ENCODE data around the gene SERPINA12. TPM values are rescaled to one million over a fixed set of nuclear protein-coding genes. Genes with fewer than 3 reads are reported as not detected.

Gene SERPINA12
- total RNA-seq, 1 donor from 2014 or later: not detected

DNA sequence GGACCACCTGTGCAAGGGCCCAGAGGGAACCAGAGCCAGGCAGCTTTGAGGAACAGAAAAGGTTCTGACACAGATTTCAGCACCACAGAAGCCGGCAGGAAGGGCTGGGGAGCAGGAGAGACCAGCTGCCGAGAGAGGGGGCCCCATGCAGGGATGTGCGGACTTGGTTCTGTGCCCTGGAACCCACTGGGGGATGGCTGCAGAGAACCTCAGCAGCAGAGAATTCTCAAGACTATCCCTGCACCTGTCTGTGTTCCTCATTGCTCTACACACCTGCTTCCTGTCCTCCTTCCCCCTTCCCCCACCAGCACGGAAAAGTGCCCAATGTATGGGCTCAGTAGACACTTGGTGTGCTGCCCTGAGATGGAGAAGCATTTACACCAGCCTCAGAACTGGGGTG lies 36.4 kb downstream of the SERPINA12 start:
- DNase-seq (no peak), ATAC-seq (no peak)
- intact Hi-C loops (cut with micrococcal nuclease): no loop called here

GRCh38 chr14:94471045-94471444 lies 38.2 kb downstream of the SERPINA12 start:
- intact Hi-C loops (cut with micrococcal nuclease): no loop called here
- ATAC-seq (no peak), DNase-seq (no peak)

- intact Hi-C loops (cut with micrococcal nuclease): no loop called here
- no peak for ATAC-seq
- DNase-seq: no peak
Observed at GRCh38 chr14:94470311-94470710, 39.0 kb downstream of the SERPINA12 start.

GRCh38 chr14:94469261-94469660 lies 40.0 kb downstream of the SERPINA12 start:
- intact Hi-C loops (cut with micrococcal nuclease): no loop called here
- DNase-seq: no peak
- ATAC-seq: no peak

GRCh38 chr14:94467728-94468520 lies 41.3 kb downstream of the SERPINA12 start:
- ATAC-seq (no peak), DNase-seq (no peak)
- intact Hi-C loops (cut with micrococcal nuclease): no loop called here

GRCh38 chr14:94466706-94467370 lies 42.4 kb downstream of the SERPINA12 start:
- no peak for DNase-seq
- ATAC-seq: no peak
- intact Hi-C loops (cut with micrococcal nuclease): no loop called here

DNA sequence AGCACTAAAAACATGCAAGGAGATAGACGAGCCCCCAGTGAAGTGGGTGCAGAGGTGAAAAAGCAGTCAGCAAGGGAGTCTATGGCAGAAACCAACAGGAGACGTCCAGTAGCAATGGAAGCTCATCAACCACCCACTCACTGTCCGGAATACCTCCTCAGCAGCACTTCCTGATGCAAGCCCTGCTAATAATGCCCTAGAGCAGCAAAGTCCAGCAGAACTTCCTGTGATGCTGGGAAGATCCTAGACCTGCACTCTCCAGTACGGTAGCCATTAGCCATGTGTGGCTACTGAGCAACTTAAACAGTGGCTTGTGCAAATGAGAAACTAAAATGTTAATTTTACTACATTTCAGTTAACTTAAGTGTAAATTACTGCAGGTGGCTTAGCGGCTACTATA lies 44.2 kb downstream of the SERPINA12 start:
- DNase-seq (no peak), ATAC-seq (no peak)
- intact Hi-C loops (cut with micrococcal nuclease): no loop called here

GRCh38 chr14:94464290-94464689 lies 45.0 kb downstream of the SERPINA12 start:
- DNase-seq (no peak), ATAC-seq (no peak)
- intact Hi-C loops (cut with micrococcal nuclease): no loop called here

- no peak for DNase-seq
- intact Hi-C loops (cut with micrococcal nuclease): no loop called here
- ATAC-seq: no peak
Observed at GRCh38 chr14:94462763-94463572, 46.3 kb downstream of the SERPINA12 start.

DNA sequence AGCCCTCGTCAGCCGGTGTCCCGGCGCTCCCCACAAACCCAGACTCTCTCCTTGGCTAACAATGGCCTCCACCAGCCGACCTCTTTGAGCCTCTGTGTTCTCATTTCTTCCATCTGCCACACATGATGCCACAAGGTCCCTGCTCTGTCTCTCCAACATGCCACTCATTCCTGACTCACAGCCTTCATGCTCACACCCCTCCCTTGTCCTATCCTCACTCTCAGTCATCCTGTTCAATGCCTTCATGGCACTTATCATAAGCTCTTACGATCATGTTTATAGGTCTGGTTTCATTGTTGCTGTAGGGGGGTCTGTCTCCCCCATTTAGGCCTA lies 47.1 kb downstream of the SERPINA12 start:
- intact Hi-C loops (cut with micrococcal nuclease): no loop called here
- DNase-seq (no peak), ATAC-seq (no peak)

DNA sequence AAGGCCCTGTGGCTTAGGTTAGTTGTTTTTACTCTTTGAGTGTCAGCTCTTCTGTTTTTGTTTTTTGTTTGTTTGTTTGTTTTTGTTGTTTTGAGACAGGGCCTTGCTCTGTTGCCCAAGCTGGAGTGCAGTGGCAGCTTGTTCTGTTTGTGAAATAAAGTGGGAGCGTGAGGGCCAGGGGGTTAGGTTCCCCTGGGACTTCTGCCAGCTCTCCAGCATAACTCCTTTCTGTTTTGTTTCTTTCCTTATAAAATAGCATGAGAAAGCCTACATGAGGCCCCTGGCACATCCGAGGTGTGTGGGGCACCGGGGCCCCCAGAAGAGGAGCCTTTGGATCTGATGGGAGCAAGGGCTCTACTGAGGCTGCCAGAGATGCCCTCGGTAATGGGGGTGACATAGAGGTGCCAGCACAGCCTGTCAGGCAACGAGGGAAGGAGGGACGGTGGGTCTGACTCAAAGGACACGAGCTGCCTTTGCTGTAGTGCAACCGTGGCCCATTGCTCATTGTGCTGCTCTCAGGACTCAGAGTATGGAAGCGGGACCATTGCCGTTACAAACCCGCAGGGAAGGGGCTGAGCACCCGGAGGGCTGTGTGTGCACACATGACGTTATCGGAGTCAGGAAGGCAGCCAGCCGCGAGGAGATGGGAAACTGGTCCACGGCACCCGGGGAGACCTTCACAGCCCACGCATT lies 47.6 kb downstream of the SERPINA12 start:
- no peak for DNase-seq
- no peak for ATAC-seq
- intact Hi-C loops (cut with micrococcal nuclease): no loop called here

DNA sequence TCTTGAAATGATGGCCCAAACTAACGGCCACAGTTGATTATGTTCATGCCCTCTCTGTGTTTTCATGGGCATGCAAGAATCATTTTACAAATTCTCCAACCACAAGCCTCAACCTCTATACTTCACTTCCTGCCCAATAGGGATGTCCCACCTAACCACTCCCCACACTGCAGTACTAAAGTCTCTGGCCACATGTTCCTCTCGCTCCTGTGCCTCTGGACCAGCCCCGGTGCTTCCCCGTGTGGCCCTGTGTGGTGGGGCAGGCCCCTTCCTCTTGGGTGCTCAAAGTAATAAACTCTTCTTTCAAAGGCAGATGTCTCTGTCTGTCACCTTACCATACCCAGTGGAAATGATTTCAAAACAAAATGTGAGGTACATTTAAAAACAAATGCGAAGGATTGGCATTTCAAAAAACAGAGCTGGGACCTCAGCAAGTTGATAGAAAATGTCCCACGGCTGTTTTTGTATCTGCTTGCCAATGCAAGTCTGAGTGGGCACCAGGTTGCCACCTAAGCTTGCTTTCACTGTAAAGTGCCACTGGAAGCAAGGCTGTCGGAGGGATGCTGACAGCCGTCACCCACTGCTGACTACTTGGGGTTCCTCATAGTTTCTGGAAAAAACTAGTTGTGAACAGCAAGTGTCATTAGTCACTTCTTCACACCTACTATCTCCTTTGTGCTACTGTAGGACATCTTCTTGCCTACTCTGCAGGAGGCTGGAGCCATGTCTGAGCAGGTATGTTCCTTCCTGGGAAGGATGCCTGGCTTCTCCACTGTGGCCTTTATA lies 48.4 kb downstream of the SERPINA12 start:
- intact Hi-C loops (cut with micrococcal nuclease): no loop called here
- ATAC-seq (no peak), DNase-seq (no peak)

DNA sequence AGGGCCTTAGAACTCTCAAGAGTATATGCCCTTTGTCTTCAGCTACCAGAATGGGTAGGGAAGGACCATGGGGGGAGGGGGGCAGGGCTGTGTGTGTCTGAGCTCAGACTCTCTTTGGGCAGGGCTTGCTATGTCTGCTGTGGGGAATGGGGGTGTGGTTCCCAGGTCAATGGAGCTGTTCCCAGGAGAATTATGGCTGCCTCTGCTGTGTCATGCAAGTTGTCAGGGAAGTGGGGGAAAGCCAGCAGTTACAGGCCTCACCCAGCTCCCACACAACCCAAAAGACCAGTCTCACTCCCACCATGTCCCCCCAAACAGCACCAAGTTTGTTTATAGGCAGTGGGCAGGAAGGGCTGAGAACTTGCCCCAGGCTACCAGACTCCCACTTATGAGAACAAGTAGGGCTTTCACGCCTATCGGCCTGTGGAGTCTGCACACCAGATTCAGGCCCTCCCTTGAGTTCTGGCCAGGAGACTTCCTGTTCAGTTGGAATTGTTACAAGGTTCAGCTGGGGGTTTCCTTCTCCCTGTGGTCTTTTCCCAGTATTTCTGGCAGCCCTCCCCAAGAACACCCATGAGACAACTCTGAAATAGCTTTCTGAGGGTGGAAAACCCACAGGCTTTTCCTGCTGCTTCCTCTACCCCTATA lies 50.6 kb downstream of the SERPINA12 start:
- intact Hi-C loops (cut with micrococcal nuclease): no loop called here
- ATAC-seq (no peak), DNase-seq (no peak)

DNA sequence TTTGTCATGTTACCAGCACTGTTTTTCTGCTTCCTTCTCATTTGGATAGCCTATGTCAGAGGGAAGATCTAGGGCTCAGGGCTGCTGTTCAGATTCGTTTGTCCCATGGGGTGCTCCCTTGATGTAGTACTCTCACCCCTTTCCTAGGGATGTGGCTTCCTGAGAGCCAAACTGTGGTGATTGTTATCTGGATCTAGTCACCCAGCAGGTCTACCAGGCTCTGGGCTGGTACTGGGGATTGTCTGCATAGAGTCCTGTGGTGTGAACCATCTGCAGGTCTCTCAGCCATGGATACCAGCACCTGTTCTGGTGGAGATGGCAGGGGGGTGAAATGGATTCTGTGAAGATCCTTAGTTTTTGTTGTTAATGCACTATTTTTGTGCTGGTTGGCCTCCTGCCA lies 51.2 kb downstream of the SERPINA12 start:
- DNase-seq (no peak), ATAC-seq (no peak)

GRCh38 chr14:94455928-94456327 lies 53.3 kb downstream of the SERPINA12 start:
- ATAC-seq (no peak), DNase-seq (no peak)
- intact Hi-C loops (cut with micrococcal nuclease): no loop called here

More for the DNA sequence above, 51.2 kb downstream of the SERPINA12 start:
- intact Hi-C loops (cut with micrococcal nuclease): no loop called here

- DNase-seq (no peak), ATAC-seq (no peak)
- intact Hi-C loops (cut with micrococcal nuclease): no loop called here
Observed at GRCh38 chr14:94451826-94452225, 57.4 kb downstream of the SERPINA12 start.

GRCh38 chr14:94451091-94451771 lies 58.0 kb downstream of the SERPINA12 start:
- no peak for DNase-seq
- ATAC-seq: no peak
- intact Hi-C loops (cut with micrococcal nuclease): no loop called here

DNA sequence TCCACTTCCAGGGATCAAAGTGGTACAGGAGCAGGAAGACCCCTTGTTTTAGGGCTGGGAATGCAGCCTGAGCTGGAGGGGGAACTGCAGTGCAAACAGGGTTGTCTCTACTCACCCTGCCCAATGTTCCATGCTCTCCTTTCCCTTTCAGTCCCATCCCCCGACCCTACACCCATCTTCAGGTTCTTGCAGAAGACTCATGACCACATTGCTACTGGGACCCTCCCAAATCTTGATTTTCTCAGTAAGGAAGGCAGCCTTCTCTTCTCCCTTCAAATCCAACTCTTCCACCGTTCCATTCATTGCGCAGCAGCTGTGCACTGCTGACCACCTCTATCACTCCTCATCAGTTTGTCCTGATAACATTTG lies 58.6 kb downstream of the SERPINA12 start:
- DNase-seq (no peak), ATAC-seq (no peak)
- intact Hi-C loops (cut with micrococcal nuclease): no loop called here

Data from left ventricle myocardium superior (tissue), 1 donor.